A549 (cell line): ENCODE results near the gene NUDT5. TPM values are rescaled to one million over a fixed set of nuclear protein-coding genes. Genes with fewer than 3 reads are reported as not detected.
A peak's percentile ranks its signal among the peaks of the same experiment; 100 is the strongest.

Experiments used
- ATAC-seq, 2 experiments: fragments of 200-7000 bp in 1 of 2; fragments of >200 bp in 1 of 2; cut with Nextera tagmentation in 1 of 2; cut with Tn5 transposase in 1 of 2; 3 replicates each; pipeline versions ENCODE4 v1.8.0 to v1.9.1; 2018 to 2020; ENCODE audit warnings: mild to moderate bottlenecking in 1 of 2, moderate library complexity in 1 of 2
- CTCF ChIA-PET: fragments of 300-600 bp; sonication (Branson Sonifier 250); formaldehyde crosslinking; extraction: SDS; loops from one replicate; lab custom pipeline; 2021; ENCODE audit warnings: antibody characterized with exemption, inconsistent platforms; lab: Yijun Ruan, JAX
- POLR2A ChIA-PET: fragments of 350-600 bp; formaldehyde crosslinking; extraction: SDS; loops from one replicate; lab custom pipeline; 2021; ENCODE audit warnings: antibody characterized with exemption, inconsistent platforms; lab: Yijun Ruan, JAX
- DNase-seq, 2 experiments: peaks; one replicate each; pipeline versions ENCODE4 v3.0.0 to v3.0.0-alpha.2; 2011 to 2016; ENCODE audit warnings: low read depth in 1 of 2, low spot score in 1 of 2
- FAIRE-seq: peaks from 2 replicates; lab custom pipeline; 2011; peaks lifted over from hg19 to GRCh38; lab: Jason Lieb, UNC
- H3K27ac ChIP-seq, 2 experiments: fragments of >200 bp; sonication (Bioruptor Twin); formaldehyde crosslinking; 3 replicates each; pipeline ENCODE4 v1.5.1; 2016 to 2017
- H3K4me1 ChIP-seq: fragments of >200 bp; sonication (Bioruptor Twin); formaldehyde crosslinking; 3 replicates; pipeline ENCODE4 v1.6.1; 2016
- H3K4me2 ChIP-seq: fragments of >200 bp; sonication (Bioruptor Twin); formaldehyde crosslinking; 3 replicates; pipeline ENCODE4 v1.6.1; 2016
- H3K4me3 ChIP-seq: fragments of >200 bp; sonication (Bioruptor Twin); formaldehyde crosslinking; 3 replicates; pipeline ENCODE4 v1.5.1; 2016
- H3K9me3 ChIP-seq: fragments of >200 bp; sonication (Bioruptor Twin); formaldehyde crosslinking; 3 replicates; pipeline ENCODE4 v1.6.1; 2016
- ATOH8 ChIP-seq: fragments of 250-450 bp; sonication (Bioruptor Pico); IDR thresholded peaks from 2 replicates; pipeline ENCODE4 v1.5.0; 2020; ENCODE audit warnings: low read depth, mild to moderate bottlenecking, moderate library complexity
- CEBPB ChIP-seq, 2 experiments: fragments of >200 bp in 1 of 2; sonication (Bioruptor Twin) in 1 of 2; formaldehyde crosslinking in 1 of 2; IDR thresholded peaks; 2 replicates each; pipeline ENCODE4 v1.6.1; 2012 to 2016
- CHD4 ChIP-seq: fragments of 200-600 bp; sonication (generic); IDR thresholded peaks from 2 replicates; pipeline ENCODE4 v1.6.1; 2016; ENCODE audit warnings: antibody characterized with exemption, mild to moderate bottlenecking, borderline replicate concordance
- EHF ChIP-seq: fragments of 250-450 bp; sonication (Bioruptor Pico); IDR thresholded peaks from 2 replicates; pipeline ENCODE4 v1.5.0; 2020; ENCODE audit warnings: mild to moderate bottlenecking
- EP300 ChIP-seq, 2 experiments: fragments of >200 bp; sonication (Bioruptor Twin); formaldehyde crosslinking; IDR thresholded peaks; 2 replicates in 1 of 2; 3 replicates in 1 of 2; pipeline ENCODE4 v1.6.1; 2016 to 2017
- FOSL2 ChIP-seq, 2 experiments: fragments of 450-650 bp in 1 of 2; fragments of >200 bp in 1 of 2; sonication (Bioruptor Twin) in 1 of 2; formaldehyde crosslinking; IDR thresholded peaks; 2 replicates each; pipeline versions ENCODE4 v1.5.0 to v1.6.1; 2016 to 2020; ENCODE audit warnings: mild to moderate bottlenecking in 1 of 2, moderate library complexity in 1 of 2
- GATA3 ChIP-seq: IDR thresholded peaks from 2 replicates; pipeline ENCODE4 v1.6.1; 2012; ENCODE audit warnings: borderline replicate concordance
- HOXB13 ChIP-seq: fragments of 250-450 bp; sonication (Bioruptor Pico); IDR thresholded peaks from 2 replicates; pipeline ENCODE4 v1.5.0; 2020; ENCODE audit warnings: low read depth, mild to moderate bottlenecking, moderate library complexity
- JUNB ChIP-seq: fragments of >200 bp; sonication (Bioruptor Twin); formaldehyde crosslinking; IDR thresholded peaks from 2 replicates; pipeline ENCODE4 v1.6.1; 2016
- MAZ ChIP-seq: fragments of 150-350 bp; IDR thresholded peaks from 2 replicates; pipeline ENCODE4 v1.6.1; 2014; ENCODE audit warnings: antibody characterized with exemption, low read depth, low read length, borderline replicate concordance
- NR3C1 ChIP-seq: fragments of >200 bp; sonication (Bioruptor Twin); formaldehyde crosslinking; IDR thresholded peaks from 3 replicates; pipeline ENCODE4 v1.6.1; 2017
- PHF8 ChIP-seq: fragments of 200-600 bp; sonication (generic); IDR thresholded peaks from 2 replicates; pipeline ENCODE4 v1.6.1; 2016; ENCODE audit warnings: low read depth, mild to moderate bottlenecking, antibody characterized with exemption, moderate library complexity, borderline replicate concordance
- RARB ChIP-seq: fragments of 250-450 bp; sonication (Bioruptor Pico); IDR thresholded peaks from 2 replicates; pipeline ENCODE4 v1.8.0; 2021; ENCODE audit warnings: mild to moderate bottlenecking, moderate library complexity
- RCOR1 ChIP-seq: fragments of 150-350 bp; IDR thresholded peaks from 2 replicates; pipeline ENCODE4 v1.6.1; 2014; ENCODE audit warnings: antibody characterized with exemption, low read length, low read depth
- REST ChIP-seq: fragments of 200-600 bp; sonication (generic); IDR thresholded peaks from 2 replicates; pipeline ENCODE4 v1.6.1; 2016; ENCODE audit warnings: antibody characterized with exemption, mild to moderate bottlenecking, moderate library complexity
- TFCP2L1 ChIP-seq: fragments of 250-450 bp; sonication (Bioruptor Pico); IDR thresholded peaks from 2 replicates; pipeline ENCODE4 v1.5.0; 2021; ENCODE audit warnings: mild to moderate bottlenecking
- ZSCAN20 ChIP-seq: fragments of 250-450 bp; sonication (Bioruptor Pico); IDR thresholded peaks from 2 replicates; pipeline ENCODE4 v1.8.0; 2022; ENCODE audit warnings: mild to moderate bottlenecking, moderate library complexity
- WGBS: methylation state at CpG from one replicate; pipeline ENCODE4 v1.1.6; 2017; ENCODE audit errors: missing lambda C conversion rate; 5-methylcytosine and 5-hydroxymethylcytosine counted together
- polyA plus RNA-seq, 4 experiments: library from polyadenylated mRNA; depleted of rRNA in 3 of 4; stranded (reverse); fragments of >200 nt; fragmentation: RNase III in 1 of 4; extraction: RNeasy Plus Mini Kit Qiagen cat#74134 plus additional on column Dnase treatment in 1 of 4; gene quantifications; 2 replicates in 3 of 4; 3 replicates in 1 of 4; pipeline ENCODE4 v1.2.3, GENCODE V29; 2011 to 2017
- TF ChIP-seq, protein P1 (sequence below): fragments of >200 bp; sonication (Bioruptor Twin); formaldehyde crosslinking; IDR thresholded peaks from 3 replicates; pipeline ENCODE4 v1.5.1; 2016
- TF ChIP-seq, protein P2 (sequence below): fragments of >200 bp; sonication (Bioruptor Twin); formaldehyde crosslinking; IDR thresholded peaks from 2 replicates; pipeline ENCODE4 v1.6.1; 2016
- TF ChIP-seq, protein P3 (sequence below): fragments of 150-350 bp; IDR thresholded peaks from 2 replicates; pipeline ENCODE4 v1.6.1; 2014; ENCODE audit warnings: low read depth, mild to moderate bottlenecking, low read length

NUDT5 gene
- polyA plus RNA-seq, 2 of the 4 experiments (the other 2 are of a cell fraction) = 146 to 190 TPM

- no peak overlapping the region for H3K4me3 ChIP-seq
These were observed 15.3 kb downstream of the NUDT5 start for GRCh38 chr10:12180221-12180974.

DNA sequence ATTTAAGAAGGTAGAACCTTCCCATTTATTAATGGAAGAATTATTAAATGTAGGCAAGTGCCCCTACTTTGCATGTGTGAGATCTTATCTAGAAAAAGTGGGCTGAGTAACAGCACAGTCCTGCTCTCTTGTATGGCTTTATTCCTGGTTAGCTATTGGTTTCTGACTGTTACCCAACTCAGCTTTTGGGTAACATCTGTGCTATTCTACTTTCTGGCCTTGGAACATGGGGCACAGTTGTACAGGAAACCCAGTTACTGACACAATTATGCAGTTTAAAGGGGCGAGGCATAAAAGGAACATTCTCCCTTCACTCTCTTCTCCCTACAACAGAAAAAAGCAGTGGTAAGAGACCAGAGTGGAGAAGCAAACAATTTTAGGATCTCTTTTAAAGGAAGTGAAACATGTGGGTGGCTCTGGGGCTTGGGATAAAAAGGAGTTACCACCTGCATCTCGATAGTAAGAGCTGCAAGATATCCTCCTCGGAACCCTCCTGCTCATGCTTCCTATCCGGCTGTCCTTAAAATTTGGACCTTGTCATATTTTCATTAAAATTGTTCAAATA is 16.0 kb downstream of the NUDT5 start:
- ATAC-seq (no peak), DNase-seq (no peak), FAIRE-seq (no peak)
- TF ChIP-seq, protein P1, sequence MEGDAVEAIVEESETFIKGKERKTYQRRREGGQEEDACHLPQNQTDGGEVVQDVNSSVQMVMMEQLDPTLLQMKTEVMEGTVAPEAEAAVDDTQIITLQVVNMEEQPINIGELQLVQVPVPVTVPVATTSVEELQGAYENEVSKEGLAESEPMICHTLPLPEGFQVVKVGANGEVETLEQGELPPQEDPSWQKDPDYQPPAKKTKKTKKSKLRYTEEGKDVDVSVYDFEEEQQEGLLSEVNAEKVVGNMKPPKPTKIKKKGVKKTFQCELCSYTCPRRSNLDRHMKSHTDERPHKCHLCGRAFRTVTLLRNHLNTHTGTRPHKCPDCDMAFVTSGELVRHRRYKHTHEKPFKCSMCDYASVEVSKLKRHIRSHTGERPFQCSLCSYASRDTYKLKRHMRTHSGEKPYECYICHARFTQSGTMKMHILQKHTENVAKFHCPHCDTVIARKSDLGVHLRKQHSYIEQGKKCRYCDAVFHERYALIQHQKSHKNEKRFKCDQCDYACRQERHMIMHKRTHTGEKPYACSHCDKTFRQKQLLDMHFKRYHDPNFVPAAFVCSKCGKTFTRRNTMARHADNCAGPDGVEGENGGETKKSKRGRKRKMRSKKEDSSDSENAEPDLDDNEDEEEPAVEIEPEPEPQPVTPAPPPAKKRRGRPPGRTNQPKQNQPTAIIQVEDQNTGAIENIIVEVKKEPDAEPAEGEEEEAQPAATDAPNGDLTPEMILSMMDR = no peak
- TF ChIP-seq EHF (CRISPR knock-in tag) (no peak), GATA3 (no peak), RCOR1 (no peak)
- Histone ChIP-seq H3K27ac (no peak overlapping the region), H3K4me1 (no peaks in the 10 kb centered on the region), H3K9me3 (no peaks in the 10 kb centered on the region), H3K4me3 (no peak overlapping the region), H3K4me2 (no peak overlapping the region)
- 95% methylated on average over 4 of the region's 4 CpGs for WGBS
- POLR2A ChIA-PET = no interaction called here
- CTCF ChIA-PET = no interaction called here

More at GRCh38 chr10:12180221-12180974, 15.3 kb downstream of the NUDT5 start:
- no peaks in the 10 kb centered on the region for H3K9me3 ChIP-seq
- ChIA-PET POLR2A (no interaction called here), CTCF (interaction anchor here (0.7 kb wide), 1 partner anchor 557 kb away, joined by 3 read pairs; no protein-coding TSS in a partner anchor)
- no peak for FAIRE-seq
- no peak for TF ChIP-seq ZSCAN20 (CRISPR knock-in tag)
- TF ChIP-seq FOSL2 (IDR thresholded peaks at IDR 0.05) = no peak
- TF ChIP-seq FOSL2 (CRISPR knock-in tag; IDR thresholded peaks at IDR 0.05) = no peak
- TF ChIP-seq MAZ = no peak
- TF ChIP-seq NR3C1 = no peak
- TF ChIP-seq ATOH8 (CRISPR knock-in tag) = no peak
- no peak for TF ChIP-seq PHF8
- TF ChIP-seq TFCP2L1 = no peak
- TF ChIP-seq, protein P2, sequence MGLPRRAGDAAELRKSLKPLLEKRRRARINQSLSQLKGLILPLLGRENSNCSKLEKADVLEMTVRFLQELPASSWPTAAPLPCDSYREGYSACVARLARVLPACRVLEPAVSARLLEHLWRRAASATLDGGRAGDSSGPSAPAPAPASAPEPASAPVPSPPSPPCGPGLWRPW = no peak
- TF ChIP-seq CEBPB (IDR thresholded peaks at IDR 0.05) = no peak
- no peak overlapping the region for H3K4me2 ChIP-seq
- DNase-seq = no peak
- H3K4me1 ChIP-seq = no peaks in the 10 kb centered on the region
- peak; percentile 50 to 55; a peak in 4 of 6 replicates for ATAC-seq
- WGBS = 90% methylated on average over 9 of the region's 9 CpGs
- H3K27ac ChIP-seq = no peak overlapping the region

- ATAC-seq = no peak
- H3K27ac ChIP-seq = no peak overlapping the region
- no peaks in the 10 kb centered on the region for H3K9me3 ChIP-seq
- ChIA-PET CTCF (interaction anchor here (1.0 kb wide), 1 partner anchor 30 kb away, joined by 4 read pairs; no protein-coding TSS in a partner anchor), POLR2A (no interaction called here)
- no peak for DNase-seq
- no peak overlapping the region for H3K4me3 ChIP-seq
- no peak overlapping the region for H3K4me2 ChIP-seq
- FAIRE-seq = no peak
- 69% methylated on average over 9 of the region's 9 CpGs for WGBS
- no peaks in the 10 kb centered on the region for H3K4me1 ChIP-seq
- TF ChIP-seq, protein P3, sequence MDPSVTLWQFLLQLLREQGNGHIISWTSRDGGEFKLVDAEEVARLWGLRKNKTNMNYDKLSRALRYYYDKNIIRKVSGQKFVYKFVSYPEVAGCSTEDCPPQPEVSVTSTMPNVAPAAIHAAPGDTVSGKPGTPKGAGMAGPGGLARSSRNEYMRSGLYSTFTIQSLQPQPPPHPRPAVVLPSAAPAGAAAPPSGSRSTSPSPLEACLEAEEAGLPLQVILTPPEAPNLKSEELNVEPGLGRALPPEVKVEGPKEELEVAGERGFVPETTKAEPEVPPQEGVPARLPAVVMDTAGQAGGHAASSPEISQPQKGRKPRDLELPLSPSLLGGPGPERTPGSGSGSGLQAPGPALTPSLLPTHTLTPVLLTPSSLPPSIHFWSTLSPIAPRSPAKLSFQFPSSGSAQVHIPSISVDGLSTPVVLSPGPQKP = no peak
- TF ChIP-seq EP300 (IDR thresholded peaks at IDR 0.05) (no peak), JUNB (no peak), ZSCAN20 (CRISPR knock-in tag) (no peak), HOXB13 (CRISPR knock-in tag) (no peak), RARB (CRISPR knock-in tag) (no peak), CHD4 (no peak), TFCP2L1 (no peak), REST (no peak)
- TF ChIP-seq, protein P1 = no peak
These were observed 18.0 kb downstream of the NUDT5 start for GRCh38 chr10:12177642-12178041.
